GM12878 (cell line): Measurements from ENCODE around the gene BTG2. TPM values are rescaled to one million over a fixed set of nuclear protein-coding genes. Genes with fewer than 3 reads are reported as not detected.

Experiments used
- BACH1 ChIP-seq: fragments of 450-650 bp; IDR thresholded peaks from 2 replicates; pipeline ENCODE4 v1.6.1; 2017; ENCODE audit warnings: mild to moderate bottlenecking, borderline replicate concordance
- BCL11A ChIP-seq: IDR thresholded peaks from 2 replicates; pipeline ENCODE4 v1.6.1; 2011; ENCODE audit warnings: low read depth, low read length
- CUX1 ChIP-seq: IDR thresholded peaks from 2 replicates; pipeline ENCODE4 v1.6.1; 2012; ENCODE audit warnings: improper control_type of control experiment, low read depth, low read length; ENCODE audit not compliant: insufficient replicate concordance
- EP300 ChIP-seq, 2 experiments: fragments of 150-350 bp in 1 of 2; IDR thresholded peaks; 2 replicates each; pipeline ENCODE4 v1.6.1; 2011 to 2012; ENCODE audit warnings: low read depth in 2 of 2, low read length in 2 of 2, borderline replicate concordance in 1 of 2, improper control_type of control experiment in 1 of 2, inconsistent platforms in 1 of 2; ENCODE audit not compliant: control insufficient read depth in 1 of 2
- HDGF ChIP-seq: fragments of 450-650 bp; IDR thresholded peaks from 2 replicates; pipeline ENCODE4 v1.6.1; 2016; ENCODE audit warnings: antibody characterized with exemption
- IKZF1 ChIP-seq: fragments of 450-650 bp; conservative IDR thresholded peaks from 2 replicates; pipeline ENCODE4 v1.6.1; 2017; ENCODE audit warnings: antibody characterized with exemption, mild to moderate bottlenecking
- MLLT1 ChIP-seq: fragments of 450-650 bp; IDR thresholded peaks from 2 replicates; pipeline ENCODE4 v1.6.1; 2016; ENCODE audit warnings: mild to moderate bottlenecking
- NFIC ChIP-seq: IDR thresholded peaks from 2 replicates; pipeline ENCODE4 v1.6.1; 2012; ENCODE audit warnings: low read depth, mild to moderate bottlenecking, inconsistent platforms, low read length, moderate library complexity
- NR2F1 ChIP-seq: fragments of 450-650 bp; conservative IDR thresholded peaks from 2 replicates; pipeline ENCODE4 v1.6.1; 2017; ENCODE audit warnings: mild to moderate bottlenecking
- PAX5 ChIP-seq: IDR thresholded peaks from 2 replicates; pipeline ENCODE4 v1.6.1; 2011; ENCODE audit warnings: low read depth, low read length, borderline replicate concordance
- POLR2AphosphoS5 ChIP-seq: IDR thresholded peaks from 2 replicates; pipeline ENCODE4 v1.6.1; 2011; ENCODE audit warnings: mild to moderate bottlenecking, low read length, inconsistent platforms
- RELA ChIP-seq: fragments of 450-650 bp; IDR thresholded peaks from 2 replicates; pipeline ENCODE4 v1.8.0; 2014; ENCODE audit warnings: borderline replicate concordance; ENCODE audit not compliant: partially characterized antibody
- SIN3A ChIP-seq: IDR thresholded peaks from 2 replicates; pipeline ENCODE4 v1.6.1; 2012; ENCODE audit warnings: low read depth, low read length, improper control_type of control experiment
- SUPT20H ChIP-seq: IDR thresholded peaks from 2 replicates; pipeline ENCODE4 v1.6.1; 2011; ENCODE audit warnings: low read depth, mild to moderate bottlenecking, low read length, moderate library complexity, borderline replicate concordance; ENCODE audit not compliant: control insufficient read depth
- TCF3 ChIP-seq: IDR thresholded peaks from 2 replicates; pipeline ENCODE4 v1.6.1; 2012; ENCODE audit warnings: low read depth, mild to moderate bottlenecking, low read length, borderline replicate concordance; ENCODE audit not compliant: insufficient read depth
- ZNF207 ChIP-seq: fragments of 450-650 bp; IDR thresholded peaks from 2 replicates; pipeline ENCODE4 v1.6.1; 2014; ENCODE audit warnings: antibody characterized with exemption, mild to moderate bottlenecking, borderline replicate concordance
- ZNF687 ChIP-seq: fragments of 450-650 bp; IDR thresholded peaks from 2 replicates; pipeline ENCODE4 v1.6.1; 2017; ENCODE audit warnings: mild to moderate bottlenecking, moderate library complexity
- polyA plus RNA-seq, 11 experiments: library from polyadenylated mRNA; depleted of rRNA in 4 of 11; unstranded in 6 of 11; stranded (reverse) in 5 of 11; fragments of >200 nt; fragmentation: Nextera tagmentation in 4 of 11; fragmentation: Illumina TruSeq in 1 of 11; extraction: Ambion mirVana in 4 of 11; extraction: Trizol in 1 of 11; gene quantifications; 1 replicate in 1 of 11; 2 replicates in 10 of 11; pipeline versions ENCODE4 v1.2.1 to v1.2.3, GENCODE V29; 2011 to 2016; ENCODE audit warnings: inconsistent platforms in 2 of 11, missing spikeins in 2 of 11, low read depth in 1 of 11
- total RNA-seq, 4 experiments: library from RNA; depleted of rRNA in 3 of 4; stranded (reverse); fragments of >200 nt in 3 of 4; fragmentation: Illumina TruSeq in 1 of 4; extraction: Trizol in 1 of 4; gene quantifications; 2 replicates each; pipeline versions ENCODE4 v1.2.1 to v1.2.3, GENCODE V29; 2013 to 2021

The BTG2 gene
- total and polyA plus RNA-seq, 10 of the 15 experiments (the other 5 are each of a cell fraction or from before 2014, with no cell fraction given): 23.3 to 160 (median 98.1) TPM

GRCh38 chr1:203290261-203291089 is 14.8 kb upstream of the BTG2 start (continued):
- TF ChIP-seq BACH1 (peak; percentile 86), PAX5 (no peak), CUX1 (no peak), IKZF1 (peak; percentile 42), NR2F1 (peak; percentile 64), MLLT1 (peak; percentile 87), HDGF (peak; percentile 95), POLR2AphosphoS5 (peak; percentile 66), RELA (peak; percentile 40), SUPT20H (no peak), ZNF687 (peak; percentile 37), TCF3 (peak; percentile 92), NFIC (no peak), BCL11A (no peak), ZNF207 (no peak), SIN3A (no peak; the same call in 1 of the 2 replicates), EP300 (IDR thresholded peaks at IDR 0.05; ENCODE audit: borderline replicate concordance in 1 of 2, control insufficient read depth in 1 of 2, low read depth in 2 of 2, low read length in 2 of 2) (peak; percentile 42 to 60; a peak in 3 of 4 replicates)
